HG03342 (cell line): ENCODE results near the gene ZNF205.

Source experiments
- ATAC-seq: cut with Tn5 transposase; IDR thresholded peaks from one replicate; pipeline ENCODE4 v1.9.1; 2021; ENCODE audit warnings: mild to moderate bottlenecking, moderate library complexity; ENCODE audit not compliant: unreplicated experiment

ZNF205 gene

DNA sequence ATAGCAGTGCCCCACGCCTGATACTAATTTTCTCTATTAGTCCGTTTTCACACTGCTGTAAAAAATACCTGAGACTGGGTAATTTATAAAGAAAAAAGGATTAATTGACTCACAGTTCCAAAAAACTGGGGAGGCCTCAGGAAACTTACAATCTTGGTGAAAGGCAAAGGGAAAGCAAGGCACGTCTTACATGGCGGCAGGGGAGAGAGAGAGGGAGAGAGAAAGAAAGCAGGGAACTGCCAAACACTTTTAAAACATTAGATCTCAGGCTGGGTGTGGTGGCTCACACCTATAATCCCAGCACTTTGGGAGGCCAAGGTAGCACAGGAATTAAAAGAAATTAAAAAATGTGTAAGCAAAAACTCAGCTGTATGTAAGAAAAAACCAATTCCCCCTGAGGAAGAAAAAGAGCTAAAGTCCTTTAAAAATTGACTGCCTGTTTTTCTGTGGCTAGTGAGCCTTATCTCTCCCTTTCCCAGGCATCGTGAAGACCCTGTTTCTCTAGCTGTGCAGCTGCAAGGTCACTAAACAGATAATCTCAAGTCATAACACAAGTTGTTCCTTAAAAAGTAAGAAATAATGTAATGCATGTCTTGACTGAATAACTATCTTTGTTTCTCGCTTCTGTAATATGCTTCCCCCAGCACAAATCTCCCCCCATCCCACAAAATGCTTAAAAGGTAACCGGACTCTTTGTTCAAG lies 27.3 kb upstream of the ZNF205 start:
- no peak for ATAC-seq

DNA sequence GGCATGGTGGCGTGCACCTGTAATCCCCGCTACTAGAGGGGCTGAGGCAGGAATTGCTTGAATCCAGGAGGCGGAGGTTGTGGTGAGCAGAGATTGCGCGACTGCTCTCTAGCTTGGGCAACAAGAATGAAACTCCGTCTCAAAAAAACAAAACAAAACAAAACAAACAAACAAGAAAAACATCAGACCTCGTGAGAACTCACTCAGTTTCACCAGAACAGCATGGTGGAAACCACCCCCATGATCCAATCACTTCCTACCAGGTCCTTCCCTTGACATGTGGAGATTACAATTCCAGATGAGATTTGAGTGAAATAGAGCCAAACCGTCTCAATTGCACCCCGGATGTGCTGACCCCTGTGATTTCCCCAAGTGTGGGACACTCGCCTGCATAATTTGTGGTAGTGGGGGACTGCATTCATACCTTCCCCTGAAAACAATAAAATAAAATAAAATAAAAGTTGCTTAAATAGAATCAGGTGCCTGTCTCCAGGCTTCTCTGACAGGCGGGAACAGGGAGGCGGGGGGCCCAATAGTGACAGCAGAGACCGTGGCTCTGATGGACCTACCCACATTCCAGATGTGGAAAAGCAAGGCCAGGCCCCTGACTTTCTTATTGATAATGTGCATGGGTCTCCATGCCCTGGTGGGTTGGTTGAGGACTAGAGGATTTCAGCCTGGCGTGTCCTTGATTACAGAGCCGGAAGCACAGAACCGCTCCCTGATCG lies 26.4 kb upstream of the ZNF205 start:
- ATAC-seq = no peak

- ATAC-seq = no peak
Observed at GRCh38 chr16:3086596-3087242, 25.7 kb upstream of the ZNF205 start.

GRCh38 chr16:3087243-3088235 lies 24.8 kb upstream of the ZNF205 start:
- ATAC-seq = no peak

GRCh38 chr16:3088450-3088849 lies 23.9 kb upstream of the ZNF205 start:
- ATAC-seq = no peak

GRCh38 chr16:3088925-3089716 lies 23.3 kb upstream of the ZNF205 start:
- ATAC-seq = no peak

DNA sequence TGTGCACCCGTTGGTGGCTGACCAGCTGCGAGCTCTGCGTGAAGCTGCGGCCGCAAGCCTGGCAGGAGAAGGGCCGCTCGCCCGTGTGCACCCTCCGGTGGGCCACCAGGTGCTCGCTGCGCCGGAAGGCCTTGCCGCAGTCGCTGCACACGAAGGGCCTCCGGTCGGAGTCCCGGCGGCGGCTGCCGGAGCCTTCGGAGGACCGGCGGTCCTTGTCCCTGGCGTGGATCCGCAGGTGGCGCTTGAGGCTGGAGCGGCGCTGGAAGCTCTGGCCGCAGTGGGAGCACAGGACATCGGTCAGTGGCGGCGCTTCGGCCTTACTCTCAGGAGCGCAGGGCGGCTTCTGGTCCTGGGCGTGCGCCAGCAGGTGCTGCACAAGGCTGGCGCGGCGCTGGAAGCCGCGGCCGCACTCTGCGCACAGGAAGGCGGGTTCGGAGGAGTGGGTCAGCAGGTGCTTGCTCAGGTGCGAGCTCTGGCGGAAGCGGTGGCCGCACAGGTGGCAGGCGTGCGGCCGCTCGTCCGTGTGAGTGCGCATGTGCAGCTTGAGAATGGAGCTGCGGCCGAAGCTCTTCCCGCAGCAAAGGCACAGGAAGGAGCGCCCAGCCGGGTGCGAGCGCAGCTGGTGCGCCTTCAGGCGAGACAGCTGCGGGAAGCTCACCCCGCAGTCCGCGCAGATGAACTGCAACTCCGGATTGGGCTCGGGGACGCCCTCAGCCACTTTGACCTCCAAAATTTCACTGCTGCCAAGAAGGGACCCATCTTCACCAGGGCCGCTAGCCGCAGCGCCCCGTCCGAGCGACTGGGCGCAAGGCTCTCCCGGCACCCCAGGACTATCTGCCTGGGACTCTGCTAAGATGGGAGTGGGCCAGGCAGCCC lies 22.4 kb upstream of the ZNF205 start:
- ATAC-seq = no peak

GRCh38 chr16:3091551-3091950 lies 20.8 kb upstream of the ZNF205 start:
- ATAC-seq = no peak

DNA sequence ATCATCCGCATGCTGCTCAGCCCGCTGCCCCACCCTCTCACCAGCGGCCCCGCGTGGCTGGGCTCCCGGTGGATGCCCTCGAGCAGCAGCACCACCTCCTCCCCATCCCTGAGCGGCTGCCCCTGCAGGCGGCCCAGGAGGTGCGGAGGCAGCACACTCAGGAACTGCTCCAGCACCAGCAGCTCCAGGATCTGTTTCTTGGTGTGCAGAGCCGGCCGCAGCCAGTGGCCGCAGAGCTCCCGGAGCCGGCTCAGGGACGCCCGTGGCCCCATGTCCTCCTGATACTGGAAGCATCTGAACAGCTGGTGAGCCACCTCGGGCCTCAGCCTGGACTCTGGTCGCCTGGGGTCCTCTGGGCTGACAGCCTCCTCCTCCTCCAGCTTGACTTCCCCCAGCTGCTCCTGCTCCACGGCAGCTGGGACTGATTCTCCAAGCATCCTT lies 19.9 kb upstream of the ZNF205 start:
- no peak for ATAC-seq

GRCh38 chr16:3094289-3095027 lies 17.9 kb upstream of the ZNF205 start:
- no peak for ATAC-seq

GRCh38 chr16:3095869-3096268 lies 16.5 kb upstream of the ZNF205 start:
- ATAC-seq = peak; percentile 76

- ATAC-seq = no peak
Observed at GRCh38 chr16:3096362-3096761, 16.0 kb upstream of the ZNF205 start.

DNA sequence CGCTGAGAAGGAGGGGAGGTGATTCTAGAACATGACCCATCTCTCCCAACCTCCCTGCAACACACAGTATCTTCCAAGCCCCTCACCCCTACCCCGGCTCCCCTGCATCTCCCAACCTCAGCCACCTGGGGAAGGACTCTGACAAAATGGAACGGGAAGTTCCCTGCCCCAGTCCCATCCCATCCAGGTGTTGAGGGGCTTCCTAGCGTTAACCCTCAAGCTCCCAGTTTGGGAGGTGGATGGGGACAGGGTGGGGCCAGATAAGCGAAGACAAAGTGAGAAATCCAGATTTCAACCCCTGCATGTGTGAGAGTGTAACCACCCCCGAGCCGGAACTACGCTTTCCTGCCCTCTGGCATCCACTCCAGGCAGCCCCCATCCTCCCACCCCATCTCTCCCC lies 15.1 kb upstream of the ZNF205 start:
- no peak for ATAC-seq

GRCh38 chr16:3098459-3099394 lies 13.7 kb upstream of the ZNF205 start, which contains the start of gene ZSCAN10:
Gene ZSCAN10, minus strand, starts transcription at chr16:3099294. Its CDS starts 6,357 bp downstream, at chr16:3092937.
- ATAC-seq = no peak

- ATAC-seq = no peak
Observed at GRCh38 chr16:3099395-3099731, 13.0 kb upstream of the ZNF205 start.

- peak; percentile 56 for ATAC-seq
Observed at GRCh38 chr16:3099732-3100499, 12.5 kb upstream of the ZNF205 start.
